Measurements from ENCODE around the gene KAT8. TPM values are rescaled to one million over a fixed set of nuclear protein-coding genes. Genes with fewer than 3 reads are reported as not detected.

Gene KAT8
- total and polyA plus RNA-seq, 2 of the 13 experiments (the other 11 are each of a cell fraction or from before 2014, with no cell fraction given), result 79.0 to 84.2 TPM

DNA sequence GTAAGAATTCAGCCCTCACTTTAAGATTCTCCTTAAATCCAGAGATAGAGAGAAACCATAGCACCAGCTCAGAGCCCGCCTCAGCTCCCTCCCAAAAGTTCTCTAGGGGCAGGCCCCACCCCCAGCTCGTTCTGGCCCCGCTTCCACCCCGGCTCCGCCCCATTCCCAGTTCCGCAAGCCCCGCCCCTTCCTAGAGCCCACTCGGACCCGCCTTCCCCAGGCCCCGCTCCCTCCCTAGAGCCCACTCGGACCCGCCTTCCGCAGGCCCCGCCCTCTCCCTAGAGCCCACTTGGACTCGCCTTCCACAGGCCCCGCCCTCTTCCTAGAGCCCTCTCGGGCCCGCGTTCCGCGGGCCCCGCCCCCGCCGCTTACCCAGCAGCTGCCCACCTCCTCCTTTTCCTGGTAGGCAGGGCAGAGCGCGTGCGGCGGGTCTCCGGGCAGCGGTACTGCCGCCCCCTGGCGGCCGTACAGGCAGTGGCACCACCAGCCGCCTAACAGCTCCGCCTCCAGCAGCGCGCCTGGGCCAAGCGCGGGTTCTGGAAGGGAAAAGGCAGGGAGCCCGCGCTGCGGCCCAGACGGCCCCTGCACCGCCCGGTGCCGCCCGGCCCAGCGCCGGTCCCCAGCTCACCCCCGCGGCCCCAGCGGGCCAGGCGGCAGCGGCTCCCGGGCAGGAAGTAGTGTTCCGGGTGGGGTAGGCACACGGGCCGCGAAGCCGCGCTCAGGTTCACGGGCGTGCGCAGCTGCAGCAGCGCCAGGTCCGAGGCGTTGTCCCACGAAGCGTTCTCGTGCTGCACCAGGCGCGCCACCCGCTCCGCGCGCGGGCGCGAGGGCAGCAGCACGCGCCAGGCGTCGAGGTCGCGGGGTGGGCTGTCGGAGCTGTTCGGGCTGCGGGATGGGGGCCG lies 24.9 kb downstream of the KAT8 start (continued):
- TF ChIP-seq, protein P1, sequence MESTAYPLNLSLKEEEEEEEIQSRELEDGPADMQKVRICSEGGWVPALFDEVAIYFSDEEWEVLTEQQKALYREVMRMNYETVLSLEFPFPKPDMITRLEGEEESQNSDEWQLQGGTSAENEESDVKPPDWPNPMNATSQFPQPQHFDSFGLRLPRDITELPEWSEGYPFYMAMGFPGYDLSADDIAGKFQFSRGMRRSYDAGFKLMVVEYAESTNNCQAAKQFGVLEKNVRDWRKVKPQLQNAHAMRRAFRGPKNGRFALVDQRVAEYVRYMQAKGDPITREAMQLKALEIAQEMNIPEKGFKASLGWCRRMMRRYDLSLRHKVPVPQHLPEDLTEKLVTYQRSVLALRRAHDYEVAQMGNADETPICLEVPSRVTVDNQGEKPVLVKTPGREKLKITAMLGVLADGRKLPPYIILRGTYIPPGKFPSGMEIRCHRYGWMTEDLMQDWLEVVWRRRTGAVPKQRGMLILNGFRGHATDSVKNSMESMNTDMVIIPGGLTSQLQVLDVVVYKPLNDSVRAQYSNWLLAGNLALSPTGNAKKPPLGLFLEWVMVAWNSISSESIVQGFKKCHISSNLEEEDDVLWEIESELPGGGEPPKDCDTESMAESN (CRISPR knock-in tag; conservative IDR thresholded peaks at IDR 0.05), result 0 out of 2 replicates have a peak, but pooled peaks have one; percentile 50
- TF ChIP-seq CENPT (CRISPR knock-in tag; IDR thresholded peaks at IDR 0.05; ENCODE audit: low read depth), result no peak
- TF ChIP-seq ATF7-NPFF (CRISPR knock-in tag; IDR thresholded peaks at IDR 0.05; ENCODE audit: low read depth), result peak; percentile 72
- peak; percentile 74; the same call in 1 of the 2 replicates for TF ChIP-seq ZNF235 (CRISPR knock-in tag; IDR thresholded peaks at IDR 0.05; ENCODE audit: borderline replicate concordance)
- no peak for TF ChIP-seq ATM (IDR thresholded peaks at IDR 0.05; ENCODE audit: borderline replicate concordance)
- TF ChIP-seq BRCA1 (CRISPR knock-in tag; IDR thresholded peaks at IDR 0.05), result no peak
- TF ChIP-seq, protein P2, sequence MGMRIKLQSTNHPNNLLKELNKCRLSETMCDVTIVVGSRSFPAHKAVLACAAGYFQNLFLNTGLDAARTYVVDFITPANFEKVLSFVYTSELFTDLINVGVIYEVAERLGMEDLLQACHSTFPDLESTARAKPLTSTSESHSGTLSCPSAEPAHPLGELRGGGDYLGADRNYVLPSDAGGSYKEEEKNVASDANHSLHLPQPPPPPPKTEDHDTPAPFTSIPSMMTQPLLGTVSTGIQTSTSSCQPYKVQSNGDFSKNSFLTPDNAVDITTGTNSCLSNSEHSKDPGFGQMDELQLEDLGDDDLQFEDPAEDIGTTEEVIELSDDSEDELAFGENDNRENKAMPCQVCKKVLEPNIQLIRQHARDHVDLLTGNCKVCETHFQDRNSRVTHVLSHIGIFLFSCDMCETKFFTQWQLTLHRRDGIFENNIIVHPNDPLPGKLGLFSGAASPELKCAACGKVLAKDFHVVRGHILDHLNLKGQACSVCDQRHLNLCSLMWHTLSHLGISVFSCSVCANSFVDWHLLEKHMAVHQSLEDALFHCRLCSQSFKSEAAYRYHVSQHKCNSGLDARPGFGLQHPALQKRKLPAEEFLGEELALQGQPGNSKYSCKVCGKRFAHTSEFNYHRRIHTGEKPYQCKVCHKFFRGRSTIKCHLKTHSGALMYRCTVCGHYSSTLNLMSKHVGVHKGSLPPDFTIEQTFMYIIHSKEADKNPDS (CRISPR knock-in tag; IDR thresholded peaks at IDR 0.05), result no peak
- TF ChIP-seq EZH2 (conservative IDR thresholded peaks at IDR 0.05; ENCODE audit: low read depth, low read length), result no peak
- TF ChIP-seq ZNF451 (CRISPR knock-in tag; IDR thresholded peaks at IDR 0.05), result 0 out of 2 replicates have a peak, but pooled peaks have one; percentile 84
- TF ChIP-seq, protein P3, sequence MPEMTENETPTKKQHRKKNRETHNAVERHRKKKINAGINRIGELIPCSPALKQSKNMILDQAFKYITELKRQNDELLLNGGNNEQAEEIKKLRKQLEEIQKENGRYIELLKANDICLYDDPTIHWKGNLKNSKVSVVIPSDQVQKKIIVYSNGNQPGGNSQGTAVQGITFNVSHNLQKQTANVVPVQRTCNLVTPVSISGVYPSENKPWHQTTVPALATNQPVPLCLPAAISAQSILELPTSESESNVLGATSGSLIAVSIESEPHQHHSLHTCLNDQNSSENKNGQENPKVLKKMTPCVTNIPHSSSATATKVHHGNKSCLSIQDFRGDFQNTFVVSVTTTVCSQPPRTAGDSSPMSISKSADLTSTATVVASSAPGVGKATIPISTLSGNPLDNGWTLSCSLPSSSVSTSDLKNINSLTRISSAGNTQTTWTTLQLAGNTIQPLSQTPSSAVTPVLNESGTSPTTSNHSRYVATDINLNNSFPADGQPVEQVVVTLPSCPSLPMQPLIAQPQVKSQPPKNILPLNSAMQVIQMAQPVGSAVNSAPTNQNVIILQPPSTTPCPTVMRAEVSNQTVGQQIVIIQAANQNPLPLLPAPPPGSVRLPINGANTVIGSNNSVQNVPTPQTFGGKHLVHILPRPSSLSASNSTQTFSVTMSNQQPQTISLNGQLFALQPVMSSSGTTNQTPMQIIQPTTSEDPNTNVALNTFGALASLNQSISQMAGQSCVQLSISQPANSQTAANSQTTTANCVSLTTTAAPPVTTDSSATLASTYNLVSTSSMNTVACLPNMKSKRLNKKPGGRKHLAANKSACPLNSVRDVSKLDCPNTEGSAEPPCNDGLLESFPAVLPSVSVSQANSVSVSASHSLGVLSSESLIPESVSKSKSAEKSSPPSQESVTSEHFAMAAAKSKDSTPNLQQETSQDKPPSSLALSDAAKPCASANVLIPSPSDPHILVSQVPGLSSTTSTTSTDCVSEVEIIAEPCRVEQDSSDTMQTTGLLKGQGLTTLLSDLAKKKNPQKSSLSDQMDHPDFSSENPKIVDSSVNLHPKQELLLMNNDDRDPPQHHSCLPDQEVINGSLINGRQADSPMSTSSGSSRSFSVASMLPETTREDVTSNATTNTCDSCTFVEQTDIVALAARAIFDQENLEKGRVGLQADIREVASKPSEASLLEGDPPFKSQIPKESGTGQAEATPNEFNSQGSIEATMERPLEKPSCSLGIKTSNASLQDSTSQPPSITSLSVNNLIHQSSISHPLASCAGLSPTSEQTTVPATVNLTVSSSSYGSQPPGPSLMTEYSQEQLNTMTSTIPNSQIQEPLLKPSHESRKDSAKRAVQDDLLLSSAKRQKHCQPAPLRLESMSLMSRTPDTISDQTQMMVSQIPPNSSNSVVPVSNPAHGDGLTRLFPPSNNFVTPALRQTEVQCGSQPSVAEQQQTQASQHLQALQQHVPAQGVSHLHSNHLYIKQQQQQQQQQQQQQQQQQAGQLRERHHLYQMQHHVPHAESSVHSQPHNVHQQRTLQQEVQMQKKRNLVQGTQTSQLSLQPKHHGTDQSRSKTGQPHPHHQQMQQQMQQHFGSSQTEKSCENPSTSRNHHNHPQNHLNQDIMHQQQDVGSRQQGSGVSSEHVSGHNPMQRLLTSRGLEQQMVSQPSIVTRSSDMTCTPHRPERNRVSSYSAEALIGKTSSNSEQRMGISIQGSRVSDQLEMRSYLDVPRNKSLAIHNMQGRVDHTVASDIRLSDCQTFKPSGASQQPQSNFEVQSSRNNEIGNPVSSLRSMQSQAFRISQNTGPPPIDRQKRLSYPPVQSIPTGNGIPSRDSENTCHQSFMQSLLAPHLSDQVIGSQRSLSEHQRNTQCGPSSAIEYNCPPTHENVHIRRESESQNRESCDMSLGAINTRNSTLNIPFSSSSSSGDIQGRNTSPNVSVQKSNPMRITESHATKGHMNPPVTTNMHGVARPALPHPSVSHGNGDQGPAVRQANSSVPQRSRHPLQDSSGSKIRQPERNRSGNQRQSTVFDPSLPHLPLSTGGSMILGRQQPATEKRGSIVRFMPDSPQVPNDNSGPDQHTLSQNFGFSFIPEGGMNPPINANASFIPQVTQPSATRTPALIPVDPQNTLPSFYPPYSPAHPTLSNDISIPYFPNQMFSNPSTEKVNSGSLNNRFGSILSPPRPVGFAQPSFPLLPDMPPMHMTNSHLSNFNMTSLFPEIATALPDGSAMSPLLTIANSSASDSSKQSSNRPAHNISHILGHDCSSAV (CRISPR knock-in tag; IDR thresholded peaks at IDR 0.05; ENCODE audit: borderline replicate concordance), result no peak
- peak; percentile 28; the same call in 1 of the 2 replicates for TF ChIP-seq ZFP41 (CRISPR knock-in tag; IDR thresholded peaks at IDR 0.05; ENCODE audit: borderline replicate concordance)
- TF ChIP-seq ZNF501 (CRISPR knock-in tag; IDR thresholded peaks at IDR 0.05), result peak; percentile 89
- TF ChIP-seq HOXD1 (CRISPR knock-in tag; IDR thresholded peaks at IDR 0.05), result peak; percentile 76
- peak; percentile 75; the same call in 1 of the 2 replicates for TF ChIP-seq ZSCAN25 (CRISPR knock-in tag; IDR thresholded peaks at IDR 0.05)
- TF ChIP-seq ZNF577 (CRISPR knock-in tag; IDR thresholded peaks at IDR 0.05; ENCODE audit: borderline replicate concordance, low read depth), result no peak
- no peak for TF ChIP-seq ZNF557 (CRISPR knock-in tag; IDR thresholded peaks at IDR 0.05)
- peak; percentile 97 for TF ChIP-seq ERF (CRISPR knock-in tag; IDR thresholded peaks at IDR 0.05)

Measured in HepG2 (cell line).